Endometrial microvascular endothelial cells (primary cell): Measurements from ENCODE around the gene TNIK. TPM values are rescaled to one million over a fixed set of nuclear protein-coding genes. Genes with fewer than 3 reads are reported as not detected.

ENCODE experiments used
- in situ Hi-C: cut with HindIII; loops from 2 replicates; pipeline ENCODE4 v1.10.0; 2017; ENCODE audit warnings: low sequenced_read_pairs, low pct_unique_long_range_greater_than_20kb; ENCODE audit errors: inconsistent ontology term
- total RNA-seq: library from RNA; depleted of rRNA; stranded (reverse); fragments of >200 nt; gene quantifications from one replicate; pipeline ENCODE4 v1.2.3, GENCODE V29; 2015; ENCODE audit errors: inconsistent ontology term

The TNIK gene
- total RNA-seq, 1 donor from 2014 or later, result 22.9 TPM

DNA sequence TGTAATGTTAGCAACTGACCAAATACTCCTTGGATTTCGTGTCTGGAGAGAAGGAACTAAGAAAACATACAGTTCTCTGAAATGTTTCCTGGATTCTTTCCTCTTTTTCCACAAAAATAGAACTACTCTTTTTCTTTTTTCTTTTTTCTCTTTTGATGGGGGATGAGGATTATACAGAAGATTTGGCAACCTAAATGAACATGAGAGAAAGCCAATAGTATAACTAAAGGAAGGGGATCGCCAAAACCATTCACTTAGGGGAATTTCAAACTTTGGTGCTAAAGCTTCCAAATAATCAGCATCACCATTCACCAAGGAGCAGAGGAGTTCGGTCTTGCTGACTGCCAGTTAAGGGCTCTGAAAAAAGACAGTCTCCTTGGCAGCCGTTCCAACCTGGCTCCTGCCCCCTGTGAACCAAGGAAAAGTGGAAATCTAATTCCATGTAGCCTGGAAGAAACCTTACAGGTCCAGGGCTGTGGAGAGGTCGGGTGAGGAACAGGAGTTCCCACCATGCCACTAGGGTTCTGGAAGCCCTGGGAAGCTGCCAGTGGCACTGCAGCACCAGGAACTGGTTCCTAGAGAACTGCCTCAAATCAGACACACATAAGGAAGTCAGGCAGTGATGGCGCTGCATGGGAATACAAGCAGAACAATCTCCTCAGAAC is 176.9 kb downstream of the TNIK start:
- in situ Hi-C loops, result no loop called here

DNA sequence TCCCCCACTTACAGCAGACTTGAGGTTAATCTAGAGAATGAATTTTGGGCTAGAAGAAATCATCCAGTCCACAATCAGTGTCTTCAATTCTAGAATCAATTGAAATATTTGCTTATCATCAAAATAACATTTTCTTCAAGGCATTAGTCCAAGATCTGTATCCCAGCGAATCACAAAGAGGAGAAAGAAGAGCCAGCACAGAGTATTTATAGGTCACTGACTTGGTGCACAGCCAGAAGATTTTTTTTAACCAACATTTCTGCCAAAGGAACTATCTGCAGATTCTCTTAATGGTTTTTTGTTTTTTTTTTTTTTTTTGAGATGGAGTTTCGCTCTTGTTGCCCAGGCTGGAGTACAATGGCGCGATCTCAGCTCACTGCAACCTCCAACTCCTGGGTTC is 178.2 kb downstream of the TNIK start:
- in situ Hi-C loops, result no loop called here

DNA sequence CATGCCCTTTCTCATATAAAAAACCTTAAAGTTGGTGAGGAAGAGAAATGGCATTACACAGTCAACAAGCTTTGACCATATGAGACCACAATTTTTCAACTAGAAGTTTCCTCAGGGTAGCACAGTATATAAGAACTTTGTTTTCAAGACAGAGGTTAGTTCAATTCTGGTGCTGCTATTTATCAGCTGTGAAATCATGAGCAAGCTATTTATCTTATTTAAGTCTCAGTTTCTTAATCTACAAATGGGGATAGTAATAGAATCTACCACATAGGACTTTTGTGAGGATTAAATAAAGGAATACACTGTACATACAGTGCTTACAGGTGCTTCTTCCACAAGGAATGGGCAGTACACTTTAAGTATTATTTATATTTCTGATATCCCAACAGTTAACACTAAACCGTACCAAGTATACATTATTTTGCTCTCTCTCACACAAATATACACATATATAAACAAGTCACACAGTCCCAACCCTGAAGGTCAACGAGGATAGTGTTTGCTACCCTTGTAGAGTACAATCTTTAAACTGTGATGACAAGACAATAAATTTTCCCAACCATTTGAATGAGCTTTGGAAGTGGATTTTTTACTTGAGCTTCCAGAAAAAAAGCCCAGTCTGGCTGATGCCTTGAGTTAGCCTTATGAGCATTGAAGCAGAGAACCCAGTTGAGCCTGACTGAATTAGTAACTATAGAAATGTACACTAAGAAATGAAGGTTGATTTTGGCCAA is 178.8 kb downstream of the TNIK start:
- in situ Hi-C loops, result no loop called here

DNA sequence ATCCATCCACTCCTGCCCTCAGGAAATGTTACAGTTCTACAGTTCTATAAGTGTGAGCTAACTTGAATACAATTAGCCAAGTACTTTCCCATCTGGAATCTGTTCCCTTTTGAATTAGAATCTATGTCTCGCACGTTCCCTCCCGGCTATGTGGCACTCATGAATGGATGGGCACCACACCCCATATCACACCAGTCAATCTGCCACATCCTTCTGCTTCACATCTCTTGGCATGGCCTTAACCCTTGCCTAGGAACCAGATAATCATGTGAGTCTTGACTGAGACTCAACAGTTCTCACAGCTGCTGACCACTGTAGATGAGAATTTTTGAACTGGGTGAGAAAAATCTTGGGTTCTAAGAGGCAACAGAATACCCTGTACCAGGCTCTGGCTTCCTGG is 180.2 kb downstream of the TNIK start:
- in situ Hi-C loops, result no loop called here

DNA sequence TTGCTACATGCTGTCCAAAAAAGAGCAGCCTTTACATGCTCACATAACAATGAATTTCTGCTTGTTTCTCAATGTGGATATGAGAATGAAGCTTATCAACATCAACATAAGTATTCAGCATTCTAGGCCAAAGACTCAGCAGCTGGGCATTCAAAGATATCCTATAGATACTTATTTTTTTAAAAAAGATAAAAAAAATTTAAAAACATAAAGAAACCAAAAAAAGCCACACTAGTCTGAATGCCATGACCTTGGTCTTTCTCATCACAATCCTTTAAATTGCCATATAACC is 182.0 kb downstream of the TNIK start:
- in situ Hi-C loops, result no loop called here

DNA sequence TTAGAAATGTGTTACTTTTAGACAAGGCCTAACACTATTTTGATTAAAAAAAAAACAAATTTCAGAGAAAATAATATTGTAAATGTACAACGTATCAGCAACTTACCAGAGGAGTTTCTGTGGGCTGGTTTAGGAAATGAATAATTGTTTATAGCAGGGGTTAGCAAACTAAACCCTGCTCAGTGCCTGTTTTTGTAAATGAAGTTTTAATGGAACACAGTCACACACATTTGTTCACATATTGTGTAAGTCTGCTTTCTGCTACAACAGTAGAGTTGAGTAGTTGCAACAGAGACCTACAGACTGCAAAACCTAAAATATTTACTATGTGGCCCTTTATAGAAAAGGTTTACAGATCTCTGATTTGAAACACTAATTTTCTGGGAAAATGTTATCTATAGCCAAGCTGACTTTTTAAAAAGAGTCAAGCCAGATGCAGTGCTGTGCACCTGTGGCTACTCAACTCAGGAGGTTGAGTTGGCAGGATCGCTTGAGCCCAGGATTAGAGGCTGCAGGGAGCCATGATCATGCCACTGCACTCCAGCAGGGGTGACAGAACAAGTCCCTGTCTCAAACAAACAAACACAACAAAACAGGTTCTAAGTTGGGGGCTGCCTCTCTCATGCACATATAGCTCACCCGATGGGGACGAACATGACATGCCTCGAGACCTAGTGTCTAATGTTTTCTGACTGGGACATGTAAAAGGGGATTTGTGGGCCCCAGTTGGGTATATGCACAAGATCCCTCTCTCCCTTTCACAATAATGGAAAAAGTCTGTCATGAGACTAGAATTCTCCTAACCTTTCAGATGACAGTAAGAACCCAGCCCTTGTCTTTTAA is 182.5 kb downstream of the TNIK start:
- in situ Hi-C loops, result no loop called here

DNA sequence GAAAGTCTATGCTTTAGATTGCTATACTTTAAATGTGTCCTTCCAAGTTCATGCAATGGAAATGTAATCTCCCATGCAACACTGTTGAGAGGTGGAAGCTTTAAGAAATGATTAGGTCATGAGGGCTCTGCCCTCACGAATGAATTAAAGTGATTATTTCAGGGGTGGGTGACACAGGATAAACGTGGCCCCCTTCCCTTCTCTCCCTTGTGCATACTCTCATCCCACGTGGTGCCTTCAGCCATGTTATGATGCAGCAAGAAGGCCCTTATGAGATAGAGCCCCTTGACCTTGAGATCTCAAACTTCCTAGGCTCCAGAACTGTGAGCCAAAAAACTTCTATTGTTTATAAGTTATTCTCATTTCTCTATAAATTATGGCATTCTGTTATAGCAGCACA is 183.3 kb downstream of the TNIK start:
- in situ Hi-C loops, result no loop called here

DNA sequence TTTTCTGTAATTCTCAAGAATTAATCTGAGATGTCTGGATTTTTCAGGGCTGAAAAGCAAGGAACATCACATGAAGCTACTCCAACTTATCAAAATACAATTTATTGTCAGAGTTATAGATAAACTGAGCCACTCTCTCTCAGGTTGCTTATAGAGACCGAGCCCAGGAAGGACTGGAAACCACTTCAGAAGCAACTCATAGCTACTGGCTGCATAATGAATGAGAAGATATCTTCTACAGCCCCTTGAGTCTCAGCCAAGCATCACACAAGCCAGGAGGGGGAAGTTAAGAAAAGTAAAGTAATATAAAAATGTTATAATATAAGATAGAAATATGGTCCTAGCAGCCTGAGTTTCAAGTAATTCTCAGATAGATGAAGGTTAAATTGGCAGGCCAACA is 186.0 kb downstream of the TNIK start:
- in situ Hi-C loops, result no loop called here

DNA sequence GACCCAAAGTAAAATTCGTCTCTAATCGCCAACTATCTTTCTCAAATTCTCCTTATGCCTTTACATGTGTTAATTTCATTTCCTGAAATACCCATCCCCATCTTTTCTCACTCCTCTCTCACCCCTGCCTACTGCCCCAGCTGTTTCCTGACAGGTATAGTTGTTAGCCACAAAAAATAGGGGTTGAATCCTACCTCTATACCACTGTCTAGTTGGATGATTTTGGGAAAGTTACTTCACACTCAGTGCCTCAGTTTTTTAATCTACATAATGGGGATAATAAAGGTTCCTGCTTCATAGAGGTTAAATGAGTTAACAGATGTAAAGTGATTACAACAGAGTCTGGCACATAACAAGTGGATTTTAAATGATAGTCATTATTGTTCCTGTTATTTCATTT is 189.7 kb downstream of the TNIK start:
- in situ Hi-C loops, result no loop called here

DNA sequence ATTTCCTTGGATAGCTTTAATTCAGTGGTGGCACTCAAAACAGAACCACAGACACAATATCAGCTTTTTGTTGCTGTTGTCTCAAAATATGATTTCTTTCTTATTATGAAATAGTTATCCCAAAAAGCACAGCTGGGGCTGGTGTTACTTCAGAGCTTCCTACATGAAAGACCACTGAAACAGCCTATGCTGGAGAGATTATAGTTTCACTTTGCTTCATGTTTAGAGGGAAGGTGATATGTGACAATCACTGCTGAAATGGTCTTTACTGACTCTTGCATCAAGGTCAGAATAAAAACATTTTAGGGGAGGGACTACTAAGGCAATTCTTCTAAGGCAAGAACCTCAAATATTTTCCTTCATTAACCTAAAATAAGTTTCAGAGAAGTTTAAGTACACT is 190.7 kb downstream of the TNIK start:
- in situ Hi-C loops, result no loop called here

DNA sequence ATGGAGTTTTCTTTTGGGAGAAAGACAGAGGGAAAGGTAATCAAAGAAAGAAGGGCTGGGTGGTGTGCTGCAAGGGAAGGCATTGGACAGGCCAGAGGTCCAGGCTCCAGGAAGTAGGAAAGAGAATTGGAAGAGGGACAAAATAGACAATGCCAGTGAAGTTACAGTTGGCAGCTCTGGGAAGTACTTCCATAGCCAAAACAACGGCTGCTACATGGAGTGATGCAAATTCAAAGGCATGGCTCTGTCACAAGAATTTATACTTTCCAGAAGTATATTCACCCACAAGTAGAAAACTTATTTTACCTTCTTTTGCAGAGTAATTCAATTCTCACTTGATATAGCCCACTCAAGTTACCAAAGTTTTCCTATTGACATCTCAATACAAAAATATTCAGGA is 191.5 kb downstream of the TNIK start:
- in situ Hi-C loops, result no loop called here

DNA sequence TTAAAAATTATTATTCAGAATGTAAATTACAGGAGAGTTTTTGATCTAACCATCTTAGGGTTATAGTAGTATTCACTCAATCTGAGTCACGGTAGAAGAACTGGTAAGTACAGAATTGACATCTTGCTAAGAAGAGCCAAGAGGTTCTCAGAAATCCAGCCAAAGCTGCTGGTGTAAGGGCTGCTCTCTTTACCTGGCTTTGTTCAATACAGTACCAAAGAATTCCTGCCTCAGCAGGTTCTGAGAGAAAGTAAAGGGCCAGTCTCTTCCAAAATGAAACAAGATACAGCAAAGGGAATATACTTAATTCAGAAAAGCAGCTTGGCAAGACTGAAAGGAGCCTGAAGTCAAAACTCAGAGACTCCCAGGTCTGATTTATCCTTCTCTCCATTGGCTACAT is 193.1 kb downstream of the TNIK start:
- in situ Hi-C loops, result no loop called here

DNA sequence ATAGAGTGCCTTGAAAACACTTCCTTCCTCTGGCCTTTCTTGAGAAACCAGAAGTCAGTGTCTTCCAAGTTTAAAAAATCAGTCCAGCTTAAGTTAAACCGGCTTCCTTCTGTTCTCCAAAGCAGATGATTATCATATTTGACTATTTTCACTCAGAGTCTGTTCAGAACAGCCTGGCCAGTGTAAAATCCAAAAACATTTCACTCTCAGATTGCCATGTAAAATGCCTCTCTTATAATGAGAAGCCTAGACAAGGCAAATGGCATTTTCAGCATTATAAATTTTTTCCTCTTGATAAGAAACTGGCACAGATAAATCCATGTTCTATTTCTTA is 193.5 kb downstream of the TNIK start:
- in situ Hi-C loops, result no loop called here

DNA sequence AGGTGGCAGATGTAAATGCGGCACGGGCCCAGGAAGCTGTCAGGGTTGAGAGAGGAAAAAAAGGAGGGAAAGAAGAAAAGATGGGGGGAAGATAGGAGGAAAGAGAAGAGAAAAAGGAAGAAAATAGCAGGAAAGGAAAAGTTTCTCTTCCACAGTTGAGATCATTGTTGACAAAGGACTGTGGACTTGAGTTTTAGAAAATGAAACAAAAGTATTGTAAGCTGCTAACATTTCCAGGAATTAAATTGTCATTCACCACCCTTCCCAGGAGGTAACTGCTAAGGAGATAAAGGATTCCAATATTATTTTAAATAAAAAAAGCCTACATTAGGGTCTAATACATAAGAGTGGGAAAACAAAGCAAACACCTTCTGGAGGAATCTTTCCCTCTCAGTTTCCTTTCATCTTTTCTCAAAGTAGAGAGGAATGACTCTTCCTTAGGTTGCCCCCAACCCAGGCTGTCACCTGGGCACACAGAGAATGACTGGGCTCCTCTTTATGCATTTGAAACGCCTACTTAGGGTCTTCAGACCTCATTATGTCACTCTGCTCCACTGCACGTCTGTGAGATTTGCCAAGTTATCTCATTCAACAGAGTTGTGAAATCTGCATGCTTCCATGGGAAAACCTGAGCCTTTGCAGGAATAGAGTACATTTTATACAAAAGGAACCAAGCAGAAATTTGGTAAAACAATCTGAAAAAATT is 194.0 kb downstream of the TNIK start:
- in situ Hi-C loops, result no loop called here

DNA sequence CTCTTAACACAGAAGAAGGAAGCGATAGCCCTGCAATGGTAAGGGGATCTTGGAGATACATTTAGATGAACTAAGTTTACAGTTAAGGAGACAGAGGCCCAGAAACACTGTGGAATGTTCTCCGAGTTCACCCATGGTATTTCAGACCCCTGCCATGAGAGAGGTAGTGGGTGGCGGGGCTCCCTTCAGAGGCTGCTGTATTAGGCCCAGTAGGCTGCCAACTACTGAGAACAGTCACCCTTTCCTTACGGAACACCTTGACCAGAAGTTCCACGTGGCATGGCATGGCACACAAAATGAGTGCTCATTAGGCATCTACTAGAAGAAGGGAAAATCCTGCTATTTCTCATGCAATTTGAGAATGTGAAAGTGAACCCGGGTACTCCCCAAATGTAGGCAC is 195.4 kb downstream of the TNIK start:
- in situ Hi-C loops, result no loop called here

DNA sequence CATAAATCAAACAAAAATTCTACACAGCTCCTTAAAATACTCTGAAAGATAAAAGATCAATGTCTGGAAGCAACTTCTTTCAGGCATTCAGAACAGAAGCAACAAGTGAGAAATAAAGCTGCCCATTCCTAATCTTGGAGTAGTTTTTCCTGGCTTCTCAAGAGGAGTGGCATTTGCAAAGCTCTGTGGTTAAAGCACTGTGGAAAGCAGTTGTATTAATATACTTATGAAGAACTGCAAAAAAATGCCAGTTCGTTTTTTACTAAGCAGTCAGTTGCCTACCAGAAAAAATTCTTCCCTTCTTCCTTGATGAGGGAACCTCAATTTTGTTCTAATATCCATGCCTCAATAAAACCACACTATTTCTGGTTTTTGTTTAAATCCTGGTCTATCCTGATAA is 197.8 kb downstream of the TNIK start:
- in situ Hi-C loops, result no loop called here

DNA sequence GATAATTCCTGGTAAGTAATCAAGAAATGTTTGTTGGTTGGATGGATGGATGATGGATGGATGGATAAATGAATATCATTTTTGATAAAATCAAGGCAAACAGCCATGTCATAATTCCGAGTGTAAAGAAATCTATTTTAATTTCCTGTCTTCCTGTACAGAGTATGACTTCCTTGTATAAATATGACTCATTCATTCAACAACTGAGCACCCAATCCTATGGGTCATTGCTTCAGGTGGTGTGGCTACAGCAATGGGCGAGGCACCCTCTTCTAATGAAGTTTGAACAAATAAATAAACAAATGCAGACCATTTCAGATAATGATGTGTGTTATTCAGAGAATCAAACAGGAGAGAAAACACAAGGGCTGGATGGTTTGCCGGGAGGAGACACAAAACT is 198.7 kb downstream of the TNIK start:
- in situ Hi-C loops, result no loop called here

DNA sequence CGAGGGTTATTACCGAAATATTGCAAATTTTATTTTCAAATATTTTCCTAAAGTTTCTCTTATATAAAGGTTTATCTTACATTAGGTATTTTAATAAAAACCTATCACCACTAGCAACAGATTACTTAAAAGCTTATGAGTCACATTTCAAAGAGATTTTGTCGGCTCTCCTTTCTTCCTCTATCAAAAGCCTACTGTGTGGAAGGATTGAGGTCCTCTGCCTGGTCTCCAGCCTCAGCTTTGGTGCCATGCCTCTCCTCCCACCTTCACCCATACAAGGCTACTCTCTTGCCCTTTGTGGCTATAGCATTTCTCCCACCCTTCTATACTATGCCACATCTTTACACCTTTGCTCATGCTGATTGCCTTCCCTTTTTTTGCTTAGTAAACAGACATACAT is 199.3 kb downstream of the TNIK start:
- in situ Hi-C loops, result no loop called here

DNA sequence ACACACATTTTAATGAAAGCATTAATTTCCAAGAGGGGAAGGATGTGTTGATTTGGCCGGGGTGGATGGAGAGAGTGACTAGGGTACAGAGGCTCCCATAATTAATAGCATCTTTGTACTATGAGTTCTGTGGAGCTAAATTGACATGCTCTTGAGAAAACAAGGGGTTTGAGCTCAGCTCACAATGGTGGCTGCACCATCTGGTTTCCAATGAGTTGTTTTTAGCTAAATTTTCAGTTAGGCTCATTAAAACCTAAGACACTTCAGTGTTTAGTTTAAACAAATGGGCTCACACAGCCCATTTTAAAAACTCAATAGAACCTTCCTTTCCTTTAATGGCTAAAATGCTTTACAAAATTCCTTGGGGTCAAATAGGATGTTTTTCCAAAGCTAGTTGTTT is 199.7 kb downstream of the TNIK start:
- in situ Hi-C loops, result no loop called here

DNA sequence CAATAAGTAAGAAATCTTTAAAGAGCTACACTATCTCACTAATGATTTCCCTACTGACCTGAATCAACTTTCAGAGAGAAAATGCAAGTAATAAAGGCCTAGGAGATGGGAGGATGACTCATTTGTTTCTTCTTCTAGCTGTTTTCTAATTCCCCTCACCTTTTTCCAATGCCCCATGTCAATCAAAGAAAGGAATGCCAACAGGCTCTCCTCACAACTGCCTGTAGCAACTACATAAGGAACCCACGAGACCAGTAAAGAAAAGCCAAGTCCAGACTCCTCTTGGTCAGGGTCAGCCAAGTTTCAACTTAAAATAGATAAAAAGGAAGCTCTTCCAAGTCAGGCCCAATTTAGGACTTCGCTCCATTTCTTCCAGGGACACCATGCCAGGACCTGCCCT is 201.9 kb downstream of the TNIK start:
- in situ Hi-C loops, result no loop called here
